HG03432 (cell line): ENCODE results near the gene DUSP2.
A peak's percentile ranks its signal among the peaks of the same experiment; 100 is the strongest.

Experiments
- ATAC-seq: cut with Tn5 transposase; IDR thresholded peaks from one replicate; pipeline ENCODE4 v1.9.1; 2021; ENCODE audit warnings: mild to moderate bottlenecking, moderate library complexity; ENCODE audit not compliant: unreplicated experiment

DUSP2 gene

GRCh38 chr2:96116424-96116878, 28.8 kb downstream of the DUSP2 start, which contains the start of gene ADRA2B:
TSS of gene ADRA2B (minus strand) at chr2:96116571. CDS start at chr2:96116149, 422 bp downstream.
- peak; percentile 47 for ATAC-seq

- no peak for ATAC-seq
Measured at GRCh38 chr2:96115631-96116423, 29.4 kb downstream of the DUSP2 start.

GRCh38 chr2:96114903-96115581, 30.2 kb downstream of the DUSP2 start:
- ATAC-seq: no peak

- ATAC-seq: no peak
Measured at GRCh38 chr2:96114546-96114902, 30.7 kb downstream of the DUSP2 start.

GRCh38 chr2:96113951-96114350, 31.3 kb downstream of the DUSP2 start:
- ATAC-seq: no peak

GRCh38 chr2:96113367-96113677, 31.9 kb downstream of the DUSP2 start:
- ATAC-seq: no peak

- ATAC-seq: no peak
Measured at GRCh38 chr2:96112501-96113366, 32.5 kb downstream of the DUSP2 start.

- ATAC-seq: no peak
Measured at GRCh38 chr2:96111823-96112500, 33.3 kb downstream of the DUSP2 start.

- no peak for ATAC-seq
Measured at GRCh38 chr2:96111257-96111640, 34.0 kb downstream of the DUSP2 start.

- no peak for ATAC-seq
Measured at GRCh38 chr2:96110621-96111256, 34.5 kb downstream of the DUSP2 start.

GRCh38 chr2:96109931-96110511, 35.2 kb downstream of the DUSP2 start:
- ATAC-seq: no peak

GRCh38 chr2:96109361-96109680, 35.9 kb downstream of the DUSP2 start:
- ATAC-seq: no peak

- ATAC-seq: no peak
Measured at GRCh38 chr2:96108541-96109360, 36.5 kb downstream of the DUSP2 start.

- no peak for ATAC-seq
Measured at GRCh38 chr2:96108151-96108540, 37.1 kb downstream of the DUSP2 start.

- no peak for ATAC-seq
Measured at GRCh38 chr2:96107708-96108065, 37.6 kb downstream of the DUSP2 start.

GRCh38 chr2:96106991-96107707, 38.1 kb downstream of the DUSP2 start:
- no peak for ATAC-seq

GRCh38 chr2:96105994-96106715, 39.1 kb downstream of the DUSP2 start:
- ATAC-seq: no peak
